GM12872 (cell line): Measurements from ENCODE around the gene DDR2.
"Not testable (repeated sequence)": the region's sequence is repeated elsewhere in the genome, so short reads cannot be mapped to it uniquely, and the experiment has no call there.

Experiments
- TF ChIP-seq, protein P1 (sequence below): IDR thresholded peaks from 3 replicates; pipeline ENCODE4 v1.5.1; 2011; ENCODE audit warnings: low read depth, mild to moderate bottlenecking, low read length, moderate library complexity; ENCODE audit not compliant: insufficient read depth

Gene DDR2

DNA sequence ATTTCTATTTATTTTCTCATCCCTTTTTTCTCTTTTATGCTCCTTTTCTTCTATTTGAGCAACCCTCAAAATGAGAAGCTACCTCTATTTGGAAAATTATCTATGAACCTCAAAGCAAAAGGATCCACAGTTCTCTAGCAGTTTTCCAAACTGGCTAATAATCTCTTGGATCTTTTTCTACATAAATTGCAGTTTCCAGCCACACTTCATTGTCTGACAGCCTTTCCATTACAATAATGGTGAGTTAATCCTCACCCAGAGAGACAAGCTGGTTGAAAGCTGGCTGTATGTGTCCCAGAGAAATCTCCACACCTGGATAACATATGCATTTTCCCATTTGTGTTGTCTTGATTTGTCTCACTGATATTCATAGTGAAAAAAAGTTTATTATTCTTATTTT is 141.7 kb downstream of the DDR2 start:
- TF ChIP-seq, protein P1, sequence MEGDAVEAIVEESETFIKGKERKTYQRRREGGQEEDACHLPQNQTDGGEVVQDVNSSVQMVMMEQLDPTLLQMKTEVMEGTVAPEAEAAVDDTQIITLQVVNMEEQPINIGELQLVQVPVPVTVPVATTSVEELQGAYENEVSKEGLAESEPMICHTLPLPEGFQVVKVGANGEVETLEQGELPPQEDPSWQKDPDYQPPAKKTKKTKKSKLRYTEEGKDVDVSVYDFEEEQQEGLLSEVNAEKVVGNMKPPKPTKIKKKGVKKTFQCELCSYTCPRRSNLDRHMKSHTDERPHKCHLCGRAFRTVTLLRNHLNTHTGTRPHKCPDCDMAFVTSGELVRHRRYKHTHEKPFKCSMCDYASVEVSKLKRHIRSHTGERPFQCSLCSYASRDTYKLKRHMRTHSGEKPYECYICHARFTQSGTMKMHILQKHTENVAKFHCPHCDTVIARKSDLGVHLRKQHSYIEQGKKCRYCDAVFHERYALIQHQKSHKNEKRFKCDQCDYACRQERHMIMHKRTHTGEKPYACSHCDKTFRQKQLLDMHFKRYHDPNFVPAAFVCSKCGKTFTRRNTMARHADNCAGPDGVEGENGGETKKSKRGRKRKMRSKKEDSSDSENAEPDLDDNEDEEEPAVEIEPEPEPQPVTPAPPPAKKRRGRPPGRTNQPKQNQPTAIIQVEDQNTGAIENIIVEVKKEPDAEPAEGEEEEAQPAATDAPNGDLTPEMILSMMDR, result no peak

DNA sequence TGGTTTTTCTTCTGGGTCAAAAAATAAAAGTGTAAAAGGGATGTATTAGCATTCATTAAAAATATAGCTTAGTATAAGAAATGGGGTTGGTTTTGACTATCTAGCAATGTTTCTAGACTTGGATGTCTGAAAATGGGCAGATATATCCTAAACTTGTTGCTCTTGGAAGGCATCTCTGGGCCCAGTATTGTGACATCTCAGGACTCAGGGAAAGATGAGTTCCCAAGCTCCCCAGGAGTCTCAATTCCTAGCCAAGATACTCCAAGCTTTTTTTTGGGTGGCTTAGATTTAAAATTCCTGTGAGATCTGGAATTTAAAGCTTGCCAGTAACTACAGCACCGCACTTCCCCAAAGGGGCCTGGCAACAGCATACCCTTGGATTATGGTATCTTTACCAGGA is 146.8 kb downstream of the DDR2 start:
- TF ChIP-seq, protein P1, result no peak

DNA sequence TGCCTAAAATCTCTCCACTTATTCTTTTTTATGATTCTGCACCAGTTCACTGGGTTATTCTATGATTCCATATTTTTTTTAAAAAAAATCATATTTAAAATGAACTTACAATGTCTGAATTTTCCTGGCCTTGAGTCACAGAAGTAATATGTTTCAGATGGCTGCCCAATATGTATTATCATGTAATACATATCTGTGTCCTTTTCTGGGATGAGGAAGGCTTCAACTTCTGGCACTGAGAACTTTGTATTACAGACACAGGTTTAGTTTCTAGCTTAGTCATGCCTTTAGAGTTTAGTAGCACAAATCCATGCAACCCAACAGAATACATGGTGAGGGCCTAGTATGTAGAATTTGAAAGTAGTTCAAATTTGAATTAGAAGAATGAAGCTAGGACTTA is 150.4 kb downstream of the DDR2 start:
- TF ChIP-seq, protein P1, result no peak

DNA sequence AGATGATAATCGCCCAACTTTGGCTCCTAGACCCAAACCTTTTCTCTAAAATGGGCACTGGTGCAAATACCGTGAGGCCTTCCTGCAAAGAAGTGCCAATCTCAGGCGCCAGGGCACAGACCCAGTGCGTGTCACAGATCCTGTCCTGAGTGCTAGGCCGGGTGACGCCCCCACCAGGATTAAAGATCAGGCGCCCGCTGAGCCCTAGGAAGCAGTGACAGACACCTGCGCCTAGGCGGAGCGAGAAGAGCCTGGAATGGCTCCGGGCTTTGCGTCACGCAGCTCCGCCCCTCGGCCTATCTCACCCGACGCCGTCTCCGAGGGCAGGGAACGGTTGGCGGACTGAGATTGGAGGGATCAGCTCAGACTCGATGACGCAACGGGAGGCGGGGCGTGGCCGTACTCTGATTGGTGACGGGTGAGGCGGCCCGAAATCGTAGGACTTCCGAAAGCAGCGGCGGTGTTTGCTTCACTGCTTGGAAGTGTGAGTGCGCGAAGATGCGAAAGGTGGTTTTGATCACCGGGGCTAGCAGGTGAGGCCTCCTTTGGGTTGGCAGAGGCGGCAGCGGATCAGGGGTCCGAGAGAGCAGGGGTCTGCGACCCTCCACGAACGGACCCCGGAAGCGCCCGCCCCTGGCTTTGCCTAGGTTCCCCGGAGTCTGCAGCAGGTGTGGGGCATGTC is 158.2 kb downstream of the DDR2 start, which contains the start of gene HSD17B7:
HSD17B7 (plus strand) TSS at position 400 of the 682 bp plus-strand sequence; CDS start at position 499, 99 bp downstream.
- TF ChIP-seq, protein P1, result not testable (repeated sequence)

DNA sequence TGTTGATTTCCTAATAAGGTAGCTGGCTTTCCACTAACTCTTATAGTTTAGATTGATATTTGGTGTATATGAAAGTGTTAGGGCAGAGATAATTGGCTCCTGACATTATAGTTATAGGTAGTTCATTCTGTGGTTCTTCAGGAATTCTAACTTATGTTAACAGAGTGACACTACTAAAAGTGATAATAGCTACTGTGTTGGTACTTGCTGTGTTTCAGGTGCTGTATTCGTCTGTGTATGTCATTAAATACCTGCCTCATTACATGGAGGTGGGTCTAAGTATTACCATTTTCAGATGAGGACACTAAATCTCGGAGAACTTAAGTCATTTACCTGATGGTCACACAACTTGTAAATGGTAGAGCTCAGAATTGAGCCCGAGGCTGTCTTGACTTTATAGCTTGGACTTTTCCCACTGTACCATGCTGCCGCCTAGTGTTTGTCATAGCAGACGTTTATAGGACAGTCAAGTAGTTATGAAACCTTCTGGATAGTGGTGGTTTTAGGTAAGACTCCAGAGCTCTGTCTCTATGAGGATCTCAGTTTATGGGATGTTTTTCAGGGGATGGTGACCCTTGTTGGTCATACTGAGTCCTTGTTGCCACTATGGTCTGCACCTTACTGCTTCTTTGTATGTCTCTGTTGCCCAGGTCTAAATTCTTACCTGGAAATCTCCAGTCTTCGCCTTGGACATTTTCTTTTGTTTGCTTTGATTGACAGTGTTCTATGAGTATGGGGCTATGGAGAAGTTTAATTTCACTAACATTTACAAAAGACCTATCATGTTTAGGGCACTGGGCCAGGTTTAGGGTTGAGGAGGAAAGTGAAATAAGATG is 167.9 kb downstream of the DDR2 start:
- TF ChIP-seq, protein P1, result peak; percentile 51

DNA sequence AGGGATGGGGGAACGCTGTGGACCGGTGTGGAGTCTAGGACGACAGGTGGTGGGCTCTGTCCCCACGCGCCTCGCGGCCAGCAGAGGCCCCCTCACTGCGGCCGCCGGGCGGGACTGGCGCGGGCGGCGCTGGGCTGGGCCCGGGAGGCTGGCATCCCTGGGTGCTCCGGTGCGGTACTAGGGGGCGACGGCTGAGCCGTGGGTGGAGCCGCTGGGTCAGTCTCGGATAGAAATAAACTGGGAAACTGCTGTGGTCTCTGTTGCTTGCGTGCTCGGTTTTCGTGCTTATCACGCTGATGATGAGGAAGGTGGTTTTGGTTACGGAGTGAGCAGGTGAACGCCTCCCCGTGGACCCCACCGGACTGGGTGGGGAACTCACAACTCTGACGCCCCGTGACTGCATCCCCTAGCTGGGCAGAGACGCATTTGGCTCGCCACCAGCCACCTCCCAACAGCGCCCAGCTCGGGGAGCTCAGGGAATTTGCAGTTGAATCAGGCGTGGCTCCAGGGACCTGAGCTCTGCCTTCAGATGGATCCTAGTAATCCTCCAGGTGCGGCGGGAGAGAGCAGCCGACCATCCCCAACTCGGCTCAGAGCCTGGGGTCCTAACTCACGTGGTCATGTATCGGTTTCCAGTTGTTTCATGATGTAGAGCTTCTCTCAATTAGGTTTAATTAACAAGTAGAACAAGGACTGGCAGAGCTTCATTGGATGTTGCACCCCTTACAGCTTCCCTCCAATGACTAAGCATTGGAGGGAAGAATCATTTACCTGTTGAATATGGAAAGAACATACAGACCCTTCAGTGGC is 190.3 kb downstream of the DDR2 start:
- TF ChIP-seq, protein P1, result no peak

DNA sequence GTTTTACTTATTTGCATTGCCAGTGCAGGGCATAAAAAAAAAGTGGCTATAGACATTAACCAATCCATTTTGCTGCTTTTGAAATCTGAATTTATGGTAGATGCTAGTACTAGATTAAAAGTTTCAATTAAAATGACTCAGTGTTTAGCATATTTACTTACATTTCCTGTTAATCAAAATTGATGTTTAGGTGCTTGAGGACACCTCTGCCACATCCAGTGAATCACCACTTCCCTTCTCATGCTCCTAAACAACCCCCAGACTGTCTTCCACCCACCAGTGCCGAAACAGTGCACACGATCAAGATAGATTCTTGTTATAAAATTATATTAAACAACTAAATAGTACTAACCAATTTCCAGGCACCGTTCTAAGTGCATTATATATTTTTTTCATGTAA is 191.0 kb downstream of the DDR2 start:
- TF ChIP-seq, protein P1, result no peak
